ENCODE measurements around the gene DNAAF8.

Gene DNAAF8

GRCh38 chr16:4693296-4693955, 40.9 kb upstream of the DNAAF8 start, which contains the start of gene NUDT16L1:
NUDT16L1 (plus strand) TSS chr16:4693562; CDS start chr16:4693727, 165 bp downstream.
- no peaks in the 10 kb centered on the region for H3K27me3 Mint-ChIP-seq
- H3K36me3 Mint-ChIP-seq: no peaks in the 10 kb centered on the region
- H3K9me3 Mint-ChIP-seq: no peaks in the 10 kb centered on the region
- peak within 1 kb of the TSS; percentile 74 for H3K27ac Mint-ChIP-seq
- H3K4me3 Mint-ChIP-seq: peak within 1 kb of the TSS; percentile 85
- peaks cover 17% of the 10 kb centered on the region for H3K4me1 Mint-ChIP-seq

GRCh38 chr16:4693956-4694641, 40.2 kb upstream of the DNAAF8 start:
- H3K4me3 Mint-ChIP-seq: peak overlapping the region; percentile 72
- no peaks in the 10 kb centered on the region for H3K9me3 Mint-ChIP-seq
- H3K4me1 Mint-ChIP-seq: peaks cover 17% of the 10 kb centered on the region
- peak overlapping the region; percentile 35 for H3K27ac Mint-ChIP-seq
- no peaks in the 10 kb centered on the region for H3K27me3 Mint-ChIP-seq
- no peaks in the 10 kb centered on the region for H3K36me3 Mint-ChIP-seq

DNA sequence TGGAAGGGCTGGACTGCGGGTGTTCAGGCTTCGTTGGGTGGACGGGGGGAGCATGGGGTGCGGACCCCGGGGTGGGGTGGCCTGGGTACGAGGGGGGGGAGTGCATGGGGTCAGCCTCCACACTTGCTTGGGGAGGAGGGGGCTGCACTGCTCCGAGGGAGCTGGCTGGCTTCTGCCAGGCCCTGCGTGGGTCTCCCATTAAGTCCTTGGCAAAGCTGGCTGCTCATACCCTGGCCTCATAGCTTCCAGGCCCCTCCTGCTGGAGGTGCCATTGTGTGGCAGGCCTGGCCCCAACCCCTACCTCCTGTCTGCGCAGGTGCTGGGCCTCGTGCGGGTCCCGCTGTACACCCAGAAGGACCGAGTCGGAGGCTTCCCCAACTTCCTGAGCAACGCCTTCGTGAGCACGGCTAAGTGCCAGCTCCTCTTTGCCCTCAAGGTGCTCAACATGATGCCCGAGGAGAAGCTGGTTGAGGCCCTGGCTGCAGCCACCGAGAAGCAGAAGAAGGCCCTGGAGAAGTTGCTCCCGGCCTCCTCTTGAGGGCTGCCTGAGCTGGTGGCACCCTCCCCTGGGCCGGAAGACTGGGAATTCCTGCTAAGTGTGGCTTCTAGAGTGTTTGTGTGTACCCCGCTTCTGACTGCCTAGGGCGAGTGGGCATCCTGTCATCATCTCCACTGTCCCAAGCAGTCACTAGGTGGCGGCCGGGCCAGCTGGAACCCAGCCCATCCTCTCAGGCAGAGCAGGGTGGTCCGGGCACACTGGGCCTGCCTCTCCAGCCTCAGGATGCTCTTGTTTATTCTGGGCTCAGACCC, 39.5 kb upstream of the DNAAF8 start:
- H3K27me3 Mint-ChIP-seq: no peaks in the 10 kb centered on the region
- H3K9me3 Mint-ChIP-seq: no peaks in the 10 kb centered on the region
- H3K27ac Mint-ChIP-seq: peak overlapping the region; percentile 35
- H3K36me3 Mint-ChIP-seq: peaks cover 4% of the 10 kb centered on the region
- peak overlapping the region; percentile 72 for H3K4me3 Mint-ChIP-seq
- peaks cover 17% of the 10 kb centered on the region for H3K4me1 Mint-ChIP-seq

- Mint-ChIP-seq H3K4me3 (peak overlapping the region; percentile 72), H3K27me3 (no peaks in the 10 kb centered on the region), H3K27ac (no peak overlapping the region), H3K9me3 (no peaks in the 10 kb centered on the region), H3K36me3 (peaks cover 4% of the 10 kb centered on the region), H3K4me1 (peaks cover 17% of the 10 kb centered on the region)
Observed at GRCh38 chr16:4695473-4696171, 38.7 kb upstream of the DNAAF8 start.

DNA sequence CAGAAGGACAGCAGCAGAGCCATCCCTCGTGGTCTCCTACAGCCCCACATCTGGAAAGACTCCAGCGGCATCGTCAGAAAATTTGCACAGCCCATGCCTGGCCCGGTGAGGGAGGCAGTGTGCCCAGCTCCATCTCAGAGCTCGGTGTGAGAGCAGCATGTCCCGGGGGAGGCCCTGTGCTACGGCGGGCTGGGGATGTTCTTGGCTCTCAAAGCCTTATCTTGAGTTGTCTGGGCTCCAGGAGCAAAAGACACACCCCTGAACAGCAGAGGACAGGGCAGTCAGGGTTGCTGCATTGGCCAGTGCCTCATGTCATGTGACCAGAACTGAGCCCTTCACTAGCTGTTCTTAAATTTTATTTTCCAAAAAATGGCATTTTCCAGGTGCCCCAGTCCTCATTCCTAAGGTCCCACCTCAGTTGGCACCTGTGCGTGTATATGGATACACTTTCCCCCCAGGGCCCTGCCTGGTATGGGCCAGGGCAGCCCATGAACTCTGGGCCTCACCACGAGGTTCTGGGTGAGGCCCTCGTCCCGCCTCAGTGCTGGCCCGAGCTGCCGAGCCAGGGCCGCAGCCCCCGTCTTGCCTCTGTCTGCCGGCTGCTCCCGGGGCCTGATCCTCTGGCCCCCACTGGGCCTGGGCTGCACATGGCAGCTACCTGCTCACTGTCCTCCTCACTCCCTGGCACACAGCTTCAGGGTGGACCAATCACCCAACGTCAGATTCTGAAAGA, 38.0 kb upstream of the DNAAF8 start:
- Mint-ChIP-seq H3K9me3 (no peaks in the 10 kb centered on the region), H3K4me1 (peaks cover 15% of the 10 kb centered on the region), H3K27me3 (no peaks in the 10 kb centered on the region), H3K36me3 (peaks cover 4% of the 10 kb centered on the region), H3K27ac (no peak overlapping the region), H3K4me3 (no peak overlapping the region)

DNA sequence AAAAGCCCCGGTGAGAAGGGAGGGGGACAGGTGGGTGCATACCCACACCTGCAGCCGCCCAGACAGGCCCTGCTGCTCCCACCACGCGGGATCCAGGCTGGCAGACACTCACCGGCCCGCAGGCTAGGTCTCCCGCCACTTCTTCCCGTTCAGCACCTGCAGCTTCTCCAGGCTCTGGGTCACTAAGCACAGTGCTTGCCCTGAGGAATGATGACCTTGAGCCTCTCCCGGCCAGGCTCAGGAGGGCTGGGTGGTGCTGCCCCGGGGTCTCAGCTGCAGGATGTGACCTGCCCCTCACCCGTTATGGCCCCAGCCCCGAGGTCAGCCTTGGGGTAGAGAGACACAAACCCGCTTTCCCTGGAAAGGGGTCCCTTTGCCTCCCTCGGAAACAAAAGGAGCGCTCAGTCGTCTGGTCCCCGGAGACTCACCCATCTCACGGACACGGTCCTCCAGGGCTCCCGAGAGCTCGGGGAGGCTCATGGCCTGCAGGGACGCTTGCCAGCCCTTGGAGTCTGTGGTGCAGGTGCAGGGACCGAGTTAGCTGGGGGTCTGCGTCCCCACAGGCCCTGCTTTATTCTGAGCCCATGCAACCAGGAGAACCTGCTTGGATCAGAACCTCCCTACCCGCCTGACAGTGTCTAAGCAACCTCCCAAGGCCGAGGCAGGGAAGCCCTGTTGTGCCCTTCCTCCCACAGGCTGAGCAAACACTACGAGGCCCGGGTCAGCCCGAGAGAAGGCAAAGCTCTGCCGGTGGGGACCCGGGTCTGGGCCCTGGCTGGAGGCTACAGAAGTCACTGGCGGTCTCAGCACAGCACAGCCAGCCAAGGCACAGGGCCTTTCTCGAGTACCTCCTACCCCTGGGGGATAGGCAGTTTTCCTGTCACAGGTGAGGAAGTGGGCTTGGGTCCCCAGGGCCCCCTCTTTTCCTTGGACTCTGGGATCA, 37.2 kb upstream of the DNAAF8 start:
- Mint-ChIP-seq H3K27me3 (no peaks in the 10 kb centered on the region), H3K27ac (no peak overlapping the region), H3K4me3 (no peak overlapping the region)

GRCh38 chr16:4697848-4698291, 36.5 kb upstream of the DNAAF8 start:
- Mint-ChIP-seq H3K27me3 (no peaks in the 10 kb centered on the region), H3K4me1 (peaks cover 8% of the 10 kb centered on the region), H3K27ac (no peak overlapping the region), H3K4me3 (no peak overlapping the region), H3K36me3 (peaks cover 4% of the 10 kb centered on the region), H3K9me3 (no peaks in the 10 kb centered on the region)

More for the DNA sequence above, 37.2 kb upstream of the DNAAF8 start:
- Mint-ChIP-seq H3K9me3 (no peaks in the 10 kb centered on the region), H3K36me3 (peaks cover 4% of the 10 kb centered on the region), H3K4me1 (peaks cover 14% of the 10 kb centered on the region)

DNA sequence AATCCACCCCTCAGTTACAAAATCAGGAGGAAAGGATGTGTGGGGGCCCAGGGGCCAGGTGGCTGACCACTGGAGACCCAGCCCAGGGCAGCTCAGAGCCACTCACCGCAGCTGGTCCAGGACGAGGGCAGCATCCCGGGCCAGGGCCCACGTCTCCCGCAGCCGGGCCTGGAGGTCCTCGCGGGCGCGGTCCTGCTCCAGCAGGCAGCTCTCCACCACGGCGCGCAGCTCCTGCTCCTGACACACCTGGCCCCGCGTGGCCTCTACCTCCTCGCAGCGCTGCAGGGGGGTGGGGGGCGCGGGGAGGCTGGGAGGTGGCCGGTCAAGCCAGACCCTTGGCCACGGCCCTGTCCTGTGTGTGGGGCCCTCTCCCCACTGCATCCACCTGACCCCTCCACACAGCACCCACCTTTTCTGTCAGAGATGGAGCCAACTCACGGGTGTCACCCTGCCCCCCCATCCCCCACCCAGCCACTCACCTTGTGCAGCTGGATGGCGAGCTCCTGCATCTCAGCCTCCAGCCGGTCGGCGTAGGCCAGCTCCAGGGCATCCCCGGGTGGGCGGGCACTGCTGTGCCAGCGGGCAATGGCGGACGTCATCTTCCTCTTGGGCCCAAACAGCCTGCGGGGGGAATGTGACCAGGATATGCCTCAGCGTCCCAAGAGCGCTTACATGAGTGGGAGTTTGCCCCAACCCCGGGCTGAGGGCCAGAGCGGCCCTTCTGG, 35.9 kb upstream of the DNAAF8 start:
- Mint-ChIP-seq H3K36me3 (peaks cover 4% of the 10 kb centered on the region), H3K9me3 (no peaks in the 10 kb centered on the region), H3K27ac (no peak overlapping the region)

GRCh38 chr16:4699046-4699556, 35.2 kb upstream of the DNAAF8 start:
- Mint-ChIP-seq H3K36me3 (peaks cover 4% of the 10 kb centered on the region), H3K27me3 (no peaks in the 10 kb centered on the region), H3K4me1 (peaks cover 8% of the 10 kb centered on the region), H3K27ac (no peak overlapping the region), H3K9me3 (no peaks in the 10 kb centered on the region), H3K4me3 (no peak overlapping the region)

More for the DNA sequence above, 35.9 kb upstream of the DNAAF8 start:
- H3K4me3 Mint-ChIP-seq: no peak overlapping the region
- H3K4me1 Mint-ChIP-seq: peaks cover 8% of the 10 kb centered on the region
- no peaks in the 10 kb centered on the region for H3K27me3 Mint-ChIP-seq

DNA sequence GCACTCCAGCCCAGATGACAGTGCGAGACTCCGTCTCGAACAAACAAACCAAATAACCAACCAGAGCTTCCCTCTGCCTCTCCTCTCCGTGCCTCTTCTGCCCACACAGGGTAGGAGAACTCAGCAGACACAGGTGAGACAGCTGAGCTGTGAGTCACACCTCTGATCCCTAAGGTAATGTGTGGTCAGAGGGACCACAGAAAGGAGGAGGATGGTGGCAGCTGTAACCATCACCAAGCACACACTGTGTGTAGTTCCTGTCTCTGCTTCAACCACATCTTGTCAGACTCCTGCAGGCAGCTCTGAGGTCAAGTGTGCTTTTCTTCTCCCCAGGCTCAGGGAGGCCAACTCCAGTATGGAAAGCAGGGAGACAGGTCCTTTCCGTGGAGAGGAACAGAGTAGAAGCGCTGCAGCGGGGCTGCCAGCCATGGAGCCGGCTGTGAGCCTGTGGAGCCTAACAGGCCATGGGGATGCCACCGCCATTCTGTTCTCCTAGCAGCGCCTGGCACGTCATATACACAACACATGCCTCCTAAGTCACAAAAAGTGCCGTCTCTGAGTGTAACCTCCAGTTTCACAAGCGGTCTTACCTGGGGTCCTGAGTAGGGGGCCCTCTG, 33.8 kb upstream of the DNAAF8 start:
- Mint-ChIP-seq H3K36me3 (peaks cover 4% of the 10 kb centered on the region), H3K4me3 (no peak overlapping the region), H3K4me1 (peaks cover 2% of the 10 kb centered on the region), H3K27ac (no peak overlapping the region), H3K9me3 (no peaks in the 10 kb centered on the region), H3K27me3 (no peaks in the 10 kb centered on the region)

DNA sequence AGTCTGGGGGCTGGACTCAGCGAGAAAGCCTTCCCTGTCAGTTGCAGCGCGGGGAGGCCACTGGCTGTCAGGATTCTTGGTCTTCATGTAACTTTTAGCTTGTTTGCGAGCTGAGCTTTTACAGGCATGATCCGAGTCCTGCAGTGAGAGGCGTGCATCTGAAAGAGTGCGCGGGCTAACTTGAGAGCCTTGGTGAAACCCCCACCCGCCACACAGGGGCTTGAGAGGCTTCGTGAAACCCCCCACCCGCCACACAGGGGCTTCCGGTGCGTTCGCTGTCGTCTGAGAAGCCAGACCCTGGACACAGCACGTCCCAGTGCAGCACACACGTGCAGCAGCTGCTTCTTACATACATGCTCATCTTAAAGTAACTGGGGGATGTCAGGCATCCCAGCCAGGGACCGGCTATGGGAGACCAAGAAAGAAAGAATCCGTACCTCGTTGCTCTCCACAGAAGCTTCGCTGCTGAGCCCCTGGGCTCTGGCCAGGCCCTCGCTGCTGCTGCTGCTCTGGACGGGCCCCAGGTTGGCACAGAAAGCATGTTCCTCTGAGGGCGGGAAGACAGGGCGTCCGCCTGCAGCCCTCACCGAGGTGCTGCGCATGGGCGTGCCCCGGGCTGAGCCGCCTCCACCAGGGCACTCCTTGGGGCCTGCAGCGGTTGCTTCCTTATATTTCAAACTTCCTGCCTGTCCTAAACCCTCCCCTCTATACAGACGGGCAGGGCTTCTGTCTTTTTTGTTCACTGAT, 33.2 kb upstream of the DNAAF8 start:
- peaks cover 4% of the 10 kb centered on the region for H3K36me3 Mint-ChIP-seq
- no peak overlapping the region for H3K27ac Mint-ChIP-seq
- no peak overlapping the region for H3K4me3 Mint-ChIP-seq
- H3K9me3 Mint-ChIP-seq: no peaks in the 10 kb centered on the region
- no peaks in the 10 kb centered on the region for H3K27me3 Mint-ChIP-seq
- H3K4me1 Mint-ChIP-seq: no peaks in the 10 kb centered on the region

DNA sequence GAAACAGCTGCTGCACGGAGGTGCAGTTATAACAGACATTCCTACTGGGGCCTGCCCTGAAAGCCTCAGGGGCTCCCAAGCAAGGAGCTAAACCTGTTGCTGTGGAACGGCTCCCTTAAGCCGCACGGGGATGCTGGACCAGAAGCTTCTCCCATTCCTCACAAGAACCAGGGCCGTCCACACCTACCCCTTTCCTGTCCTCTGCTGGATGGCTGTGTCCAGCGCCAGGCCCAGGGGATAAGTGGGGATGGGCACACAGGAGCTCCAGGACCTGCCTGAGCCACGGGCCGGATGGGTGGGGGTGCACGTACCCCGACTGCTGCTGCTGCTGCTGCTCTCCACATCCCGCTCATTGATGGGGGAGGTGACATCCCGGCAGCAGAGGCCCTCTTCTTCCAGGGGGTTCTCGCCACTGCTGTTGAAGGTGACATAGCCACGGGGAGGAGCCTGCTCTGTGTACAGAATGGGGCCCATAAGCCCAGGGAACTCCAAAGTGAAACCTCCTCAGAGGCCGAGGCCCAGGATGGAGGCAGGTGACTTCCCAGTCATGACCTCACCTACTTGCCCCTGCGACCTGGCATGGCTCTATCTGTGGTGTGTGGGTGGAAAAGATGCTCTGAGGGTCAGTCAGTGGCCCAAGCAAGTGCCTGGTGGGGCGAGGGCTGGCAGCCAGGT, 32.4 kb upstream of the DNAAF8 start:
- no peaks in the 10 kb centered on the region for H3K9me3 Mint-ChIP-seq
- H3K27me3 Mint-ChIP-seq: no peaks in the 10 kb centered on the region
- no peak overlapping the region for H3K27ac Mint-ChIP-seq
- no peaks in the 10 kb centered on the region for H3K4me1 Mint-ChIP-seq
- no peak overlapping the region for H3K4me3 Mint-ChIP-seq
- peaks cover 5% of the 10 kb centered on the region for H3K36me3 Mint-ChIP-seq

All from activated naive CD4-positive, alpha-beta T cell treated with anti-CD3 and anti-CD28 coated beads, Interleukin-2, amount 50 U/mL, for 24 hours (primary cell).